Activated CD8-positive, alpha-beta memory T cell treated with anti-CD3 and anti-CD28 coated beads for 1 hour (primary cell): Measurements from ENCODE around the gene PTPRJ.

Experiments used
- DNase-seq, 2 donors: peaks; one replicate each; pipeline ENCODE4 v3.0.0-alpha.2; 2020; ENCODE audit warnings: low read depth in 1 of 2; ENCODE audit errors: extremely low read depth in 1 of 2

Gene PTPRJ

GRCh38 chr11:47967577-47968525, 12.5 kb upstream of the PTPRJ start:
- no peak for DNase-seq

GRCh38 chr11:47969401-47969800, 11.0 kb upstream of the PTPRJ start:
- no peak for DNase-seq

- no peak for DNase-seq
These were observed 8.9 kb upstream of the PTPRJ start for GRCh38 chr11:47971501-47971900.

GRCh38 chr11:47973173-47973572, 7.2 kb upstream of the PTPRJ start:
- no peak for DNase-seq

- DNase-seq = no peak
These were observed 3.4 kb upstream of the PTPRJ start for GRCh38 chr11:47976931-47977330.

- DNase-seq = no peak
These were observed 2.7 kb upstream of the PTPRJ start for GRCh38 chr11:47977623-47978022.

GRCh38 chr11:47979378-47980087, 826 bp upstream of the PTPRJ start:
- DNase-seq = no peak

- DNase-seq = no peak
These were observed 705 bp downstream of the PTPRJ start for GRCh38 chr11:47980907-47981621.

- no peak for DNase-seq
These were observed 1.5 kb downstream of the PTPRJ start for GRCh38 chr11:47981667-47982404.

- DNase-seq = no peak
These were observed 2.3 kb downstream of the PTPRJ start for GRCh38 chr11:47982616-47983015.

- no peak for DNase-seq
These were observed 3.4 kb downstream of the PTPRJ start for GRCh38 chr11:47983464-47984397.

- no peak for DNase-seq
These were observed 5.9 kb downstream of the PTPRJ start for GRCh38 chr11:47986219-47986618.

- no peak for DNase-seq
These were observed 6.4 kb downstream of the PTPRJ start for GRCh38 chr11:47986742-47987141.

GRCh38 chr11:47987310-47987709, 7.0 kb downstream of the PTPRJ start:
- no peak for DNase-seq

- DNase-seq = no peak
These were observed 7.4 kb downstream of the PTPRJ start for GRCh38 chr11:47987781-47988180.

- no peak for DNase-seq
These were observed 9.4 kb downstream of the PTPRJ start for GRCh38 chr11:47989779-47990178.

- no peak for DNase-seq
These were observed 11.0 kb downstream of the PTPRJ start for GRCh38 chr11:47991266-47991830.

GRCh38 chr11:47991894-47992293, 11.5 kb downstream of the PTPRJ start:
- no peak for DNase-seq
